C4-2B (cell line): ENCODE results near the gene SLC13A2.

Experiments
- ZFX ChIP-seq: fragments of 450-650 bp; IDR thresholded peaks from 2 replicates; pipeline ENCODE4 v1.6.1; 2017
- TF ChIP-seq, protein P1 (sequence below): fragments of 450-650 bp; conservative IDR thresholded peaks from 2 replicates; pipeline ENCODE4 v1.5.1; 2017; ENCODE audit warnings: mild to moderate bottlenecking

DNA sequence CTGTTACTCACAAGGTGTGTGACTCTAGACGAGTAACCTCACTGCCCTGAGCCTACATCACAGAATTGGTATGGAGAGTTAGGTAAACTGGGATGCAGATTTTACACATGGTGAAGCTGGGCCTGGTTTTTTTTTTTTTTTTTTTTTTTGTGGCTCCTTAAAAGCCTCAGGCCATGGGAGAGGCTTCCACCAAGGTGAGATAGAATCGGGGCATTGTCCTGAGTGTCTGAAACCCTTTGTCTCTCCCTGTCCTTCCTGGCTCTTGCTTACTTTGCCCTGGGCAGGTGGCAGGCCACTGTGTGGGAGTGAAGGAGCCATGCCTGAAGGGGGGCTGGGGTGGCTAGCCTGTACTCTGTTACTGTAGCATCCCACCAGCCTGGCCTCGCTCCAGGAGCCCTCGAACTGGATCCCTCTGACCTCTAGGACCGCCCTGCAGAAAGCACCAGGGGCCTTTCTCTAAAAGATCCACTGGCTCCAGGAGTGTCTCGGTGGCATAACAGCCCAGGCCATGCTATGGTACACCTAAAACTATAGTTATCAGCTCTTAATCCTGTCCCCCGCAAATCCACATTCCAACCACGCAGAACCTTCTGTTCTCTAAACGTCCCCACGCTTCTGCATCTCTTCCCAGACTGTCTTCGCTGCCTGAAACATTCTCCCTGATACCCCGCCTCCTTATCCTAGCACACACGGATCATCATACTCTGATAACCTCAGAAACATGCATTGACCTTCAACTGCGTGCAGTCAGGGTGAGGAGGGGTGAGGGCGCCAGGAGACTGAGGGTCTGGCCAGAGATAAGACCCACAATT is 1.7 kb upstream of the SLC13A2 start:
- TF ChIP-seq, protein P1, sequence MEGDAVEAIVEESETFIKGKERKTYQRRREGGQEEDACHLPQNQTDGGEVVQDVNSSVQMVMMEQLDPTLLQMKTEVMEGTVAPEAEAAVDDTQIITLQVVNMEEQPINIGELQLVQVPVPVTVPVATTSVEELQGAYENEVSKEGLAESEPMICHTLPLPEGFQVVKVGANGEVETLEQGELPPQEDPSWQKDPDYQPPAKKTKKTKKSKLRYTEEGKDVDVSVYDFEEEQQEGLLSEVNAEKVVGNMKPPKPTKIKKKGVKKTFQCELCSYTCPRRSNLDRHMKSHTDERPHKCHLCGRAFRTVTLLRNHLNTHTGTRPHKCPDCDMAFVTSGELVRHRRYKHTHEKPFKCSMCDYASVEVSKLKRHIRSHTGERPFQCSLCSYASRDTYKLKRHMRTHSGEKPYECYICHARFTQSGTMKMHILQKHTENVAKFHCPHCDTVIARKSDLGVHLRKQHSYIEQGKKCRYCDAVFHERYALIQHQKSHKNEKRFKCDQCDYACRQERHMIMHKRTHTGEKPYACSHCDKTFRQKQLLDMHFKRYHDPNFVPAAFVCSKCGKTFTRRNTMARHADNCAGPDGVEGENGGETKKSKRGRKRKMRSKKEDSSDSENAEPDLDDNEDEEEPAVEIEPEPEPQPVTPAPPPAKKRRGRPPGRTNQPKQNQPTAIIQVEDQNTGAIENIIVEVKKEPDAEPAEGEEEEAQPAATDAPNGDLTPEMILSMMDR = no peak
- TF ChIP-seq ZFX = no peak
